Activated CD4-positive, alpha-beta T cell treated with anti-CD3 and anti-CD28 coated beads, Interleukin-10, Interleukin-2, amounts not matched to agents 100 ng/mL and 50 ng/mL, durations not matched to agents 16 hours and 8 hours (primary cell): Measurements from ENCODE around the gene PGM5.

Experiments
- DNase-seq: peaks from one replicate; pipeline ENCODE4 v3.0.0-alpha.2; 2020

Gene PGM5

GRCh38 chr9:68541568-68541967 lies 185.2 kb downstream of the PGM5 start:
- no peak for DNase-seq

- DNase-seq = no peak
Measured at GRCh38 chr9:68545033-68545705, 188.8 kb downstream of the PGM5 start.

- DNase-seq = peak; percentile 14
Measured at GRCh38 chr9:68546596-68547390, 190.4 kb downstream of the PGM5 start.

DNA sequence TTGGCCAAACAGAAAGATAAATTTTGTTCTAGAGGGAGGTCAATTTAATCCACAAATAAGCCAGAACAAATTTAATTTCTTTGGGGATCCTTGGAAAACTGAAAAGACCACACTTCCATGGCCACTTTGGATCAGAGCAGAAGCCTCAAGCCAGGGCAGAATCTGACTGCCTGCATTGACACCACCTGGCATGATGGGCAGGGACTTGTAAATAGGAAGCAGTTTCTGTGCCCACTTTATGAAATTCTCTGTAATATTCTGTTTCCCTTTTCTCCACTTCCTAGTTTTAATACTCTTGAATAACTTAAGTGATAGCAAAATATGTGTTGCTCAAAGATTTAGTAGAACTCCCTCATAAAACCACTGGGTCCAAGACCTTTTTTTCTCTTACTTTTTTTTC lies 191.0 kb downstream of the PGM5 start:
- no peak for DNase-seq

DNA sequence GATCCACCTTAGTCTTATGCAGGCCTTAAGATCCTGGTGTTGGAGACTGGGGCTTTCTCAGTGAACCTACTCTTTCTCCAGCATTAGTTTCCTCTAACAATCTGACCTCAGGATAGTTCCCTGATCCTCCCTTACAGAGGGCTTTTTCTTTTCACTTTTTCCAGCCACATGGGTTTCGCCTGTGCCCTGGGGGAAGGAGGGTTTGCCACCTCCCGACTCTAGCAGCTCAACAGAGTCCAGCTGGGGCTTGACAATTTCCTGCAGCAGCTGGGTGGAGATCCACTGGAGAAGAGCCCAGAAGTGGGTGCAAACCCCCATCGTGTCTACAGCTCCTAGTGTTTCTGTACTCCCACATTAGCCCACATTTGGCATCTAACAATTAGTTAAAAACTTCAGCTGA lies 191.8 kb downstream of the PGM5 start:
- DNase-seq = no peak

DNA sequence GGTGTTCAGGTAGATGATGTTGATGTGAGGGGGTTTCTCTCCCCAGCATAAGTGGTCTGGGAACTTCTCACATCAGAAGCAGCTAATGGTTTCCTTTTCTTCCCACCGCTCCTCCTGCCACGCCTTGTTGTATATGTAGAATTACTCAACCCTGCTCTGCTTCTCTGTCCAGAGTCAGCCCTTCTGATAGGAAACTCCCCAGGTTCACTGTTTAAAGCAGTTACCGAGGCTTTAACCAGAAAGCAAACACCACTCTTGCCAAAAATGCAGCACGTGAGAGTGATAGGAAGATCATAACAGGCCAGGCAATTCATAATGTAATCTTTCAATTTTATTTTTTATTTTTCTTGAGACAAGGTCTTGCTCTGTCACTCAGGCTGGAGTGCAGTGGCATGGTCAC lies 194.8 kb downstream of the PGM5 start:
- no peak for DNase-seq

DNA sequence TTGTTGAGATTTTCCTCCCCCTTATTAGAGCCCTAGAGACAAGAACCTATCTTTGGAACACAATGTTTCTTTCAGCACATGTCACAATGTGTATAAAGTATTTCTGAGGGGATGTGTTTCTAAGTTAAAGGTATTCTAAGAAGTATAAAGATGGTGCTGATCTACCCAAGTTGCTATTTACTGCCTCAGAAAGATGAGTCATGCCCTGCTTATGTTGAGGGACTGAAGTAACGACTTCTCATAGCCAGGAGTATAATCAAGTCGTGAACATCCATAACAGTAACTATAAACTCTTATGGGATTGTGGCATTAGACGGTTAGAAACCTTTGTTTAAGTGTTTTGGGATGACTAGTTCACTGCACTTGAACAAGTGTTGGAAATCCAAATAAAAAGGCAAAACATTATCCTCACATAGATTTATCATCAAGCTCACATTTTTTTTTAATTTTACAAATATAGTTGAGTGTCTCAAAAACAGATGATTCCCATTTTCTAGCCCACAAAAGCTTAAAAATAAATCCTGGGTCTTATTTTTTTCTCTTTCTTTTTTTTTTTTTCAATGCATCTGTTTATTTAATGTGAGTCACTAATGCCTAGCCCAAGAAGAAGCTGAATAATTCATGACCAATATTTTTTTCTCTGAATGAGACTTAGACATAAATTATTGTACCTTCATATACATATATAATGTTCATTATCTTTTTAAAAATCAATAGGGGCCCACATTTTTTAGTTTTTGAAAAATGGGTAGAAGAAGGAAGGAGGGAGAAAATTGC lies 196.5 kb downstream of the PGM5 start:
- no peak for DNase-seq

GRCh38 chr9:68555437-68556150 lies 199.2 kb downstream of the PGM5 start:
- no peak for DNase-seq

GRCh38 chr9:68558545-68558944 lies 202.1 kb downstream of the PGM5 start:
- no peak for DNase-seq

DNA sequence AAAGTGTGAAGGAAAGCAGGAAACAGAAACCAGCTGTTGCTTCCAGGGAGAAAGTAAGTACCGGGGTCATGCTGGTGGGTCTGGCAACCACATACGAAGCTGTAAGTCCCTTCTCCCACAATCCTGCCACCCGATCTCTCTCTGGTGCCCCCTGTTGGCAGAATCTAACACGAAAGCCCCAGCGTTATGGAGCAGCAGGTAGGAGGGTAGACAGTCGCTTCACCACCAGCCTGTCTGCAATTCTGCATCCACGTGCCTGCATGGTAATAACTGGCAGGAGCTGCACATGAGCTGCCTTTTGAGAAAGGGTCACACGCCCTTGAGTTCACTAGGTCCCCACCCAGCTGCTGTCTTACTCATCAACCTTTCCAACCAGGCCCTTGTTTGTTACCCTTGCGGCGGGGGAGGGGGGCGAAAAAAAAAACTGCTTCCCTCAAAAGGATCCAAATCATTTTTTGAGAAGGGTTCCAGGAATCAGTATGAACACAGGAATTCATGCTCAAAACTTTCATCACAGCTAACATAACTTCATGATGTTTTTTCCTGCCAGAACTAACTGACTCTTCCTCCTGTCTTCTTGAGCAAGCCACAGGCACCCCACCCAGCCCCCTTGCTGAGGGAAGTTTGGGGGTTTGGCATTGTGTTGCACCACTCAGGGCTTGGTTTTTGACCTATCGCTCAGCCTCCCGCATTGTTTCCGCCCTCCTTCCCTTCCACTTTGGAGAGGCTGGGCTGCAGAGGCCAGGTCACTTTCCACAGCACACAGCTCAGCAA lies 203.8 kb downstream of the PGM5 start:
- peak; percentile 63 for DNase-seq

GRCh38 chr9:68562461-68562860 lies 206.1 kb downstream of the PGM5 start:
- no peak for DNase-seq

- DNase-seq = no peak
Measured at GRCh38 chr9:68567565-68567964, 211.2 kb downstream of the PGM5 start.

DNA sequence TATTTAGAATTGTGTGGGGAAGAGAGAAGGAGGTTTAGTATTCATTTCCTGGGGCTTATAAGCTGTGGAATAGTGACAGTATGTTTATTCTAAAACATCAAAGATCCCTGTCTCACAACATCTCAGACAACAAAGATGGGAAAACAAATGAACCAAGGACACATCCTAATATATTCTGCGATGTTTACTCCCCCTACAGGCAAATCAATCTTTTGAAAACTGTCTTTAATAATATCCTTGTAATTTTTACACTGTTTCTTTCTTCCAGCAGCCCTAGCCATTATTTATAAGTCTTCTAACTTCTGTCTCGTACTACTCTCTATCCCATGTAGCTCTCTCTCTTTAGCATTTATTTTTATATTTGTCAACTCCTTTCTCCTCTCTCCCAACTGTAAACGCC lies 217.7 kb downstream of the PGM5 start:
- DNase-seq = no peak

GRCh38 chr9:68575817-68576216 lies 219.4 kb downstream of the PGM5 start:
- no peak for DNase-seq

GRCh38 chr9:68577774-68578591 lies 221.6 kb downstream of the PGM5 start:
- DNase-seq = no peak
